Measurements from ENCODE around the gene PDIA5. TPM values are rescaled to one million over a fixed set of nuclear protein-coding genes. Genes with fewer than 3 reads are reported as not detected.

The PDIA5 gene
- total RNA-seq, 2 donors from 2014 or later, result 8.0 to 9.0 TPM

DNA sequence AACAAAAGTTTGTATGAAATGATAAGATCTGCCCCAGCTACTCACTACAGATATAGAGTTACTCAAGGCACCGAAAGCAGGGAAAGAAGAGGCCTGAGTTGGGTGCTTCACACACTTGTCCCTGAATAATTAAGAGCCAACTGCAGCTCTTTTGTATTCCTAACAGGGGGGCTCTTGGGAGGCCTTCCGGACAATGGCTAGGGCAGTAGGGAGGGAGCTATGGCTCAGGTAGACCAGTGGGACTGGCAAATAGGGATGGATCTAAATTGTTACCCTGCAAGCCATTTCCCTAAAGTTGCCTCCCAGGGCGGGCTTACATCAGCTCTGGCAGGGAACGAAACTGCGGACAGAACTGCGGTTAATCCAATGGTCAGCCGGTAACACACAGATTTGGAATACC lies 45.4 kb upstream of the PDIA5 start:
- H3K9me3 ChIP-seq, result no peaks in the 10 kb centered on the region
- no peak overlapping the region for H3K27ac ChIP-seq
- peaks cover 0 to 2% of the 10 kb centered on the region in 2 donors for H3K4me1 ChIP-seq
- H3K36me3 ChIP-seq, result no peaks in the 10 kb centered on the region
- no peaks in the 10 kb centered on the region for H3K27me3 ChIP-seq
- no peak overlapping the region for H3K4me3 ChIP-seq
- TF ChIP-seq, protein P1, sequence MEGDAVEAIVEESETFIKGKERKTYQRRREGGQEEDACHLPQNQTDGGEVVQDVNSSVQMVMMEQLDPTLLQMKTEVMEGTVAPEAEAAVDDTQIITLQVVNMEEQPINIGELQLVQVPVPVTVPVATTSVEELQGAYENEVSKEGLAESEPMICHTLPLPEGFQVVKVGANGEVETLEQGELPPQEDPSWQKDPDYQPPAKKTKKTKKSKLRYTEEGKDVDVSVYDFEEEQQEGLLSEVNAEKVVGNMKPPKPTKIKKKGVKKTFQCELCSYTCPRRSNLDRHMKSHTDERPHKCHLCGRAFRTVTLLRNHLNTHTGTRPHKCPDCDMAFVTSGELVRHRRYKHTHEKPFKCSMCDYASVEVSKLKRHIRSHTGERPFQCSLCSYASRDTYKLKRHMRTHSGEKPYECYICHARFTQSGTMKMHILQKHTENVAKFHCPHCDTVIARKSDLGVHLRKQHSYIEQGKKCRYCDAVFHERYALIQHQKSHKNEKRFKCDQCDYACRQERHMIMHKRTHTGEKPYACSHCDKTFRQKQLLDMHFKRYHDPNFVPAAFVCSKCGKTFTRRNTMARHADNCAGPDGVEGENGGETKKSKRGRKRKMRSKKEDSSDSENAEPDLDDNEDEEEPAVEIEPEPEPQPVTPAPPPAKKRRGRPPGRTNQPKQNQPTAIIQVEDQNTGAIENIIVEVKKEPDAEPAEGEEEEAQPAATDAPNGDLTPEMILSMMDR (IDR thresholded peaks at IDR 0.05), result no peak
- DNase-seq (ENCODE audit: low spot score), result no peak

DNA sequence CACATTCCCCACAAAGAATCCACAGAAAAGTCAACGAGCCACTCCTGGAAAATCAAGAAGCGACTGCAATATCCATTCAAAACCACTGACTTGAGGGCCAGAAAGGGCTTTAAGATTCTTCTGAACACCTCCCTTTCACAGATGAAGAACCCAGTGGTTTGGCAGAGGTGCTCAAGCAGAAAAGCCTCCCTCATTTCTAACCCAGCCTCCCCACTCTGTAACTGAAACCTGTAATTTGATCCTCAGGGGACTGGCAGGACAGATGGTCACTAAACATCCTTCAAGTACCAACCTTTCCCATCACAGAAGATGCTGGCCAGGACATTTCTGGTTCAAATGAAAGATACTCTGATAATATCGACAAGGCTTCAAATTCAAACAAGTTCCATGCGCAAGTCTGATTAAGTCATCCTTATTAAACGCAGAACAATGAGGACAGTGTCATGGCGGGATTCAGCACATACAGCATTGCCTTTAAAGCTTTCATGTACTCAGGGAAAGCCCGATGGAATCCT lies 44.8 kb upstream of the PDIA5 start:
- H3K4me3 ChIP-seq, result no peak overlapping the region
- no peaks in the 10 kb centered on the region for H3K27me3 ChIP-seq
- no peaks in the 10 kb centered on the region for H3K9me3 ChIP-seq
- H3K4me1 ChIP-seq, result peaks cover 0 to 9% of the 10 kb centered on the region in 2 donors
- no peaks in the 10 kb centered on the region for H3K36me3 ChIP-seq
- no peak overlapping the region for H3K27ac ChIP-seq
- no peak for DNase-seq (ENCODE audit: low spot score)
- TF ChIP-seq, protein P1 (IDR thresholded peaks at IDR 0.05), result no peak

DNA sequence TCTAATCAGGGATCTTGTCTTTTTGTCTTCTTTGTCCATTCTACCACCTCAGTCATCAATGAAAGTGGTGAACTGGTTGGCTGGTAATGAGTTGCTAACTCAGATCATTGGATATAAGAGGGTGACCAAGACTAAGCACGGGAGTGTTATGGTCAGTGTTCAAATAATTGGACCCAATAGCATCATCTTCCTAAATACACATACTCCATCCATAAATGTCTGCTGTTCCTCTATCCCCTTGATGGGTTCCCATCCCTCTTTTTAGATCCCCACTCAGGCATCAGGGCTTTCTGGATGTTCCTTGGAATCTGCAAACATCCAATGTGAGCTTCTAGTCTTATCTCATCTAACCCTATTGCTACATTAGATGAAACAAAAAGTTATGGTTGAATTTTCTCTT lies 42.8 kb upstream of the PDIA5 start:
- TF ChIP-seq, protein P1 (IDR thresholded peaks at IDR 0.05), result no peak
- no peaks in the 10 kb centered on the region for H3K36me3 ChIP-seq
- H3K4me1 ChIP-seq, result peaks cover 0 to 27% of the 10 kb centered on the region in 2 donors
- H3K27me3 ChIP-seq, result no peaks in the 10 kb centered on the region
- DNase-seq (ENCODE audit: low spot score), result no peak
- H3K9me3 ChIP-seq, result no peaks in the 10 kb centered on the region
- no peak overlapping the region for H3K27ac ChIP-seq
- no peak overlapping the region for H3K4me3 ChIP-seq

DNA sequence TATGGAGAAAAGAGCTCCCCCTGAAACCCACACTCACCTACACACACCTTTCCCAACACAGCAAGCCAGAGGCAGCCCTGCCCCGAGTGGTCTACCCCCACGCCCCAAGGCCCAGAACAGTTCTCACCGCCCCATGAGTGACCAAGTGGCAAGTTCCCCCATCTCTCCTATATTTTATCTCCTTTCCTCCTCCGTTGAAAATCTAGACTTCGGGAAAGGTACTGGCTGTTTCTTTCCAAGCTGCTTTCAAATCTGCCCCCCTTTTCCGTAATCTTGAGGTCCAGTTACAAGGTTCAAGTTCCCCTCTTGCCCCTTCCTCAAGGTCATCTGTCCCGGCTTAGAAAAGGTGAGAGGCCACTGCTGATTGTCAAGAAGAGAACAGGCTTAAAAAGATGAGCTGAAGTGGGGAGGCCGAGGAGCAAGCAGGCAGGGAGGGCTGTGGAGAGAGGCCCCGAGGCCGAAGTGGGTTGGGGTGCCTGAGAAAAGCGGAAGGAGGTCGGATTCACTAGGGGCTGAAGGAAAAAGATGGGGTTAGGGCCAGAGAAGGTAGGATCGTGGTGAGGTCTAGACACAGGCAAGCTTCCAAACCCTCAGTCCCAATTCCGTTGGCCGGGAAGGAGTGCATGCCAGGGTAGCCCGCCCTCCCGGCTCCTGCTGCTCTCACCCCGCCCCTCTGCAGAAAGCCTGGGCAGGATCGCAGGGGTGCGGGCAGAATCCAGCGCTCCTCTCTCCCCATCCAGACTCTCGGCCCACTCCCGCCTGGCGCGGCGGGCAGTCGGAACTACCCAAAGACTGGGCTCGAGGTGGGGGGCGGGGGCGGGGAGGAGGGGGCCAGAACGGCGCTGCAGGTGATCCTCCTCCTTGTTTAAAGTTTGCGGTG lies 40.9 kb upstream of the PDIA5 start:
- Histone ChIP-seq H3K9me3 (no peaks in the 10 kb centered on the region), H3K4me3 (peak overlapping the region; percentile 41 to 59), H3K27ac (peak overlapping the region in 1 of 2 donors; percentile 52), H3K27me3 (no peaks in the 10 kb centered on the region), H3K36me3 (no peaks in the 10 kb centered on the region), H3K4me1 (peaks cover 0 to 27% of the 10 kb centered on the region in 2 donors)
- TF ChIP-seq, protein P1 (IDR thresholded peaks at IDR 0.05), result no peak
- DNase-seq (ENCODE audit: low spot score), result no peak

DNA sequence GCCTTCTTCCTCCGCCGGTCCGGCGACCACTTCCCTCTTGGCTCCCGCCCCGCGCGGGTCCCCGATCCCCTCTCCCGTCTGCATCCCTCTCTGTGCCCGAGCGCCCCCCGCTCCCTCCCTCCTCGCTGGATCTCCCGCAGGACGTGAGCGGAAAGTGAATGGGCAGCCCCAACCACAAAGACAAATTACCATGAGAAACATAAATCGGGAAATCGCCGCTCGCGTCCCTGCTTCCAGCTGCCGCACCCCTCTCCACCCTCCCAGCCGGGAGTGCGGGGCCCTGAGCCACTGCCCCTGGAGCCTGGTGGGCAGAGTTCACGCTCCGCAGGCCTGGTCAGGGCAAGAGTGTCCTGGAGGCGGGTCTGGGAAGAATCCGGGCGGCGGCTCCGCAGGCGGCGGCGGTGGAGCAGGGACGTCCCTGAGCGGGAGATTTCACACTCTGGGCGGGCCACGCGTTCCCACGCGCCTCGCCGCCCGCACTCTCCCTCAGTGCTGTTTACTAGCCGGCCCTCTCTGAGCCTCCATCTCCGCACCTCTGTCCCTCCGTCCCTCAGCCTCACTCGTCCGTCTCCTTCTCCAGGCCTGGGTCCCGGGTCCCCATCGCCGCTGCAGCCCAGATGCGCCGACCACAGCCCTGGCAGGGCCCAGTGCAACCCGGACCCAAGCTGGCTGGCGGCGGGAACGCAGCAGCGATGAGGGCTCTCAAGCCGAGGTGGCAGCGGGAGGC lies 40.1 kb upstream of the PDIA5 start:
- H3K4me3 ChIP-seq, result peak overlapping the region; percentile 41 to 59
- TF ChIP-seq, protein P1 (IDR thresholded peaks at IDR 0.05), result no peak
- H3K27me3 ChIP-seq, result no peaks in the 10 kb centered on the region
- no peaks in the 10 kb centered on the region for H3K36me3 ChIP-seq
- no peaks in the 10 kb centered on the region for H3K9me3 ChIP-seq
- DNase-seq (ENCODE audit: low spot score), result no peak
- peak overlapping the region in 1 of 2 donors; percentile 52 for H3K27ac ChIP-seq
- peaks cover 0 to 30% of the 10 kb centered on the region in 2 donors for H3K4me1 ChIP-seq

Data from right atrium auricular region (tissue), 2 donors.